AML-193 (cell line): Measurements from ENCODE around the gene TPM1.

Experiments used
- DNase-seq, 2 experiments: peaks; one replicate each; lab custom pipeline; 2025; lab: John Stamatoyannopoulos, UW

TPM1 gene

DNA sequence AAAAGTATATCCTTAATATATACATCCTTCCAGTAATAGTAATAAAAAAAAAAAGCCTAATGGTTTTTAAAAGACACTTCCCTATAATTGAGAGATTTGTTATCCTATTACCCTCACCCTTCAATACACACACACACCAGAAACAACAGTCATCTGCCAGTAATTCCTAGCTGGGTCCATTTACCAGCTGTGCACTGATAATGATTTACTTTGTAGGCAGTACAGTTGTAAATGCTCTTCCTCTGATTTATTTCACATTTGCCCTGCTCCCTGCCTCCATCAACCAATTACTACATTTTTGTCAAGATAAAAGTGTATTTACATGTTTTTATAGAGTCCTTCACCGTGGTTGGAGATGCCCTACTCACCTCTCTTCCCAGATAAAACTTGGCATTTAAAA lies 12.4 kb downstream of the TPM1 start:
- DNase-seq, result no peak

DNA sequence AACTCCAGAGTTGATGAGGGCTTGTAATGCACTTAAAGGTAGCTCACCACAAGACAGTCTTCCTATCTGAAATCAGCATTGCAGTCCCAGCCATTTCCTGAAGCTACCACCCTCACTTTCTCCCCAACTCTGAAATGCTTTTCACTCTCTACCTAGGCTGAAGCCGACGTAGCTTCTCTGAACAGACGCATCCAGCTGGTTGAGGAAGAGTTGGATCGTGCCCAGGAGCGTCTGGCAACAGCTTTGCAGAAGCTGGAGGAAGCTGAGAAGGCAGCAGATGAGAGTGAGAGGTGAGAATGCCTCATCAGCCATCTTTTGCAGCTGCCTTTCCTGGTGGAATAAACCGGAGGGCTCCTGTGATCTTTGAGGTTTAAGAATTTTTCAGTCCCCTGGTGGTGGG lies 14.3 kb downstream of the TPM1 start:
- no peak for DNase-seq

DNA sequence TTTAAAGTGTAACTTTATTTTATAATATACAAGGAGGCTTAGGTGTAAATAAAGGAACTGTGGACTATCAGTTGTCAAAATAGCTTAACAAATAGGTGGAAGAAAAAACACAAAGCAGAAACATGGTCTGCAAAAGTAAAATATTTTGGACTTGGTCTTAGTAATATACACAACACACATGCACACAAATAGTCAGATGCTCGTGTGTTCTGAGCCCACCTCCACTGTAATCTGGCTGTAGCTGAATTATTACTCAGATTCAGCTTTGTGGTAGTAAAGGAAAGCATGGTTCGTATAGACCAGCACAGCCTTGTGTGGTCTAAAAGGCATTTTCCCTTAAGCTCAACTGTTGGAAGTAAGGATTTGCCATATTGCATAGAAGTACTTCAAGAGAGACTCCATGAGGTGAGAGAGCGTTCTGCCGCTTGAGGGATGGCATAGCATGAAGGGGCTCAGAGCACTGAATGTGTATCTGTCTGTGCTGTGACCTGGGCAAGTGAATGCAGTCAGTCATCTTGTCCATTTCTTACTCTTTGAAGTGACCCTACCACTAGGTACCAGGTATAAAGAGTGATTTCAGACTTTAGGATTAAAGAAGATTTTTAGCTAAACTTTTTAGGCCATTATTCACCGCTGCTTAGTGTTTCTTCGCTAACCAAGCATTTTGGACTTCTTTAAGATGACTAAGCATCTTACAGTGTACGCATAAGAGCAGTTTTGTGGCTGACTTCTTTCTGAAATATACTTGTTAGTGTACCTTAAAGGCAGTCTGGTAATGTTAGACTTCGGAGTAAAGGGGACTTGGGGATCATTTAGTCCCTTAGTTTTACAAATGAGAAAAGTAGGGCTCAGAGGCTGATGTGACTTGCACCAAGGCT lies 15.2 kb downstream of the TPM1 start:
- DNase-seq, result no peak

DNA sequence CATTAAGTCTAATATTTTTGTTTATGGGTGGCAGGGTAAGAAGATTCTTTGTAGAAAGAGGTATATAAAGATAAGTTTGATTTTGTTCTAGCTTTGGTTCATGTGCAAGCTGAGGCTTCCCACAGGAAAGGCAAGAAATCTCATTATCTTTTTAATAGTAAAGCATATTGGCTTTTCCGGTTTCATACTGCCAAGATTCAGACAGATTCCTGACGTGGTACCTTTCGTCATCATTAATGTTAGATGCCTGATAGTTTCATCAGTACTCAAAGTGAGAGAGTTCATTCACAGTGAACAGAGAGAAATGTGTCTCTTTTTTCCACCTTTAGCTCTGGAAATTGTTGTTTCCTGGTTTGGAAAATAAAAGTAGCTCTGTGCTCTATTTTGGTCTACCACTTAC lies 16.5 kb downstream of the TPM1 start:
- DNase-seq, result no peak

DNA sequence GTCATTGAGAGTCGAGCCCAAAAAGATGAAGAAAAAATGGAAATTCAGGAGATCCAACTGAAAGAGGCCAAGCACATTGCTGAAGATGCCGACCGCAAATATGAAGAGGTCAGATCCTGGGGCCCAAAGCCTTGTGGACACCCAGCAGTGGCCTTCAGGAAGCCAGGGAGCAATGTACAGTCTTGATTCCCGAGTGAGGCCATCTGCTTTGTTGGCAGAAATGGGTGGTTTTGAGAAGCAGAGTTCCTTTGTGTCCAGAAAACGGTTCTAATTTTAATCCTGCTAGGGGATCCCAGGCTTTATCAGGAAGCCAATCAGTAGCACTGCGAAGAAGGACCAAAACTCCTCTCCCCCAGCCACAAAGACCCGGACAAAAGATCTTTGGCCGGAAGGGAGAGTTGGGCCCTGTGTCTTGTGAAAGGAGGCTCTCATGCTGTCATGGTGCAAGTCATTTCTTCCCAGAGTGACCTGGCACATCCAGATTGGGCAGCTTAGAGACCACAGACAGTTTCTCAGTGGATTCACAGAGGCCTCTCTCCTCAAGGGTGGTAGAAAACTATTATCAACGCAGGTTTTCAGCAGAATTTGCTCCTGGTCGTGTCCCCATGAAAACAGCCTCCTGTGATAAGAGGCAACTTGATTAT lies 17.1 kb downstream of the TPM1 start:
- DNase-seq, result no peak

DNA sequence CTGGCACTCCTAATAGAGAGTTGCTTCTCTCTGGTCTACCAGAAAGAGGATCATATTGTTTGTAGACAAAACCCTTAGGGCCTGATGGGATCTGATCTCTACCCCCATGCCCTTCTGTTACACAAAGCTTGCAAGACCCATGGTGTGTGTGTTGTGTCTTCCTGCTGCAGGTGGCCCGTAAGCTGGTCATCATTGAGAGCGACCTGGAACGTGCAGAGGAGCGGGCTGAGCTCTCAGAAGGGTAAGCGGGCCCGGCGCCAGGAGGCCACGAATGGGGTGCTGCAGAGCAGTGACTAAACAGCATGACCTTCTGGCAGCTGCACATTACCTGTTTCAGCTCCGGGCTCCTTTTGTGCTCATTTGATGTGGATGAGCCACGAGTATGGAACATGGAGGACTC lies 18.2 kb downstream of the TPM1 start:
- no peak for DNase-seq

DNA sequence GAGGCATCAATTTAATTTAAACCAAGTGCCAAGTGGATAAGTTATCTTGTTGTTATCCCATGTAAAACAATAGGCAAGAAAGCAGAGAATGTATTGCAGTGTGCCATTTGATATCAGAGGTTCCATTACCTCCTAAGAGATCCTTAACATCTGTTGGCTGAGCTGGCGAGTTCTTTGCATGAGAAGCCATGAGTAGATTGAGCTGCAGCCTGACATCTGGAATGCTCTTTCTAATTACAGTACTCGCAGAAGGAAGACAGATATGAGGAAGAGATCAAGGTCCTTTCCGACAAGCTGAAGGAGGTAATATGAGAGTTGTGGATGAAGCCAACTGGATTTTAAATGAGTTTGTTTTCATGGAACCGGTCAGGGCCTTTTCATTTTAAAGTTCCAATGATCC lies 19.4 kb downstream of the TPM1 start:
- no peak for DNase-seq

DNA sequence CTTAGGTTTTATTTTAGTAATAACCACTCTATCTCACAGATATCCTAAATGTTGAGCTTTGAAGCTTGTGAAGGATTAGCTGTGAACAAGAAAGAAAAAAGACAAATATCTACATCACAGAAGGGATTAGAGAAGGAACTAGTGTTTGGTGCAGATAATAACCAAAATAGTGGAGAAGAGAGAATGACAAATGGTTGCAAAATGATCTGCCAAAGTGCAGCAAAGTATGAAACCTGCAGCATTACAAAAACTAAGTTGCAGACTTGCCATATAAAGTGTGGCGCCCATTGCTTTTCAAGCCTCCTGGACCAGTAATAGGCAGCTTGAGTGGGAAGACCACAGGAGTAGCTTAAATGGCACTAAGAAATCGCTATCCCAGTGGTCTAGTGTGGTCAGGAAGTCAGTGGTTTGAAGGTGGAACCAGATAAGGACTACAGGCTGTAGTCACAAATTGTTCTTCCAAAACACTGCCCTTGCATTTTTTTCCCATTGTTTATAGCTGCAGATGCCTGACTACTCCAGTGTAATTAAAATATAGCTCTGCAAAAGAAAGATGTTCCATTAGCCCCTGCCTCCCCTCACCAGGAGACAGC lies 20.7 kb downstream of the TPM1 start:
- DNase-seq, result no peak

DNA sequence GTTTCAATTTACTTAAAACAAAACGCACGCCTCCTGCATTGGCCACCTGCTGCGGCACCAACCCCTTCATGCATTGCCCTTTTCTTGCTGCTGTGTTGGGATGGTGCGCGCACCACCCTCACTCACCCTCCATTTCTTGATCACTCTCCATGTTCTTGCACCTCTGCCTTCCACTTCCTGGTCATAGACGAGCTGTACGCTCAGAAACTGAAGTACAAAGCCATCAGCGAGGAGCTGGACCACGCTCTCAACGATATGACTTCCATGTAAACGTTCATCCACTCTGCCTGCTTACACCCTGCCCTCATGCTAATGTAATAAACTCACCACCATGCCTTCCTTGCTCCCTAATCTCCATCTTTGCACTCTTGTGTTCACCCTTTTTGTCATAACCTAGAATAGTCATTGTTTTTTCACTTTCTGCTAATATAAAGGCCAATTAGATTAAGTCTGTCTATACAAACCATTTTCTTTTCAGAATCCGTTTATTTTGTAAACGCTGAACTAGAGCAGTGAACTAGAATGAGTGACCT lies 21.4 kb downstream of the TPM1 start:
- DNase-seq, result no peak

DNA sequence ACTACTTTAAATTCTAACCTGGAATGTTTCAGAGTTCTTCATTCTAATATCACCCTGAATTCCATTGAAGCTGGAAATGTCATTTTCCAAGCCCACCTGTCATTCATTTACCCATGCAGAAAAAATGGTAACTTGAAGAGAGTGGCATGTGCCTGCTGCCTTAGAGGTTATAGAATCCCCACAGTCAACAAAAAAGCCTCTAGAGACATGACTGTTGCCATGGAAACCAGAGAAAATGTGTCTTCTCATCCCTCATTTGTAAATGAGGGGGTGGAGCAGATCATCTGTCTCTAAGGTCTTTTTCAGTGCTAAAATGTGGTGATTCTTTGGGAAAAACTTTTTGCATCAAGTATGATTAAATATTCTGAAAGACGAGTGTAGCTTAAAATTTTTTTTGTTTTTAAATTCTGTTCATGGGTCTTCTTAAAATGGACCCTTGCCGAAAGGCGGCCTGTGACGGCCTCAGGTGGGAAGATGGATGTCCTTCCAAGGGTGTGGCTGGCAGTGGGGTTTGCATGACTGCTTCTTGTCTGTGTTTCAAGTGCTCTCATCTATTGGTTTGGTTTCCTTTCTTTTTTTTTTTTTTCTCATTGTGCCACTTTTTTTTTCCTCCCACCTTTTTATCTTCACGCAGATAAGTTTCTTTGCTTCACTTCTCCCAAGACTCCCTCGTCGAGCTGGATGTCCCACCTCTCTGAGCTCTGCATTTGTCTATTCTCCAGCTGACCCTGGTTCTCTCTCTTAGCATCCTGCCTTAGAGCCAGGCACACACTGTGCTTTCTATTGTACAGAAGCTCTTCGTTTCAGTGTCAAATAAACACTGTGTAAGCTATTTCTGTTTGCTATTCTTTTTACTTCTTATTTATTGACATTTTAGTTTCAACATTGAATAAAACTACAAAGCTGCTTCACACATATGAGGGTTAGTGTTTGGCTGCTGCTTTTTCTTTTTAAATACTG lies 23.0 kb downstream of the TPM1 start:
- DNase-seq, result no peak

DNA sequence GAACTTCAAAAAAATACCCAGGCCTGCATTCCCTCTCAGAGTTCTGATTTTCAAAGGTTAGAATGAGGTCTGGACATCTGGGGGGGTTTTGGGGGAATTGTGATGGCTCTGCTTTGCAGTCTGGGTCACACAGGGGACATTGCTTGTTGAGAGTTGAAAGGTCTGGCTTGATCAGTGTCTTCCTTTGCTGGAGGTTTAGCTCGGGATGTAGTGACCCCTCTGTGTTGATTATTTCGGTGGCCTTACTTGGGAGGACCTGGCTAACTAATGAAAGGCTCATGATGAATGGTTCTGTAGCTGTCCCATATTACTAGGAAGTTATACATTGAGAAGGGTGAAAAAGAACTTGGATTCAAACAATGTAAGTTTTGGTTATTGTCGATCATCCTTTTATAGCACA lies 23.7 kb downstream of the TPM1 start:
- no peak for DNase-seq

DNA sequence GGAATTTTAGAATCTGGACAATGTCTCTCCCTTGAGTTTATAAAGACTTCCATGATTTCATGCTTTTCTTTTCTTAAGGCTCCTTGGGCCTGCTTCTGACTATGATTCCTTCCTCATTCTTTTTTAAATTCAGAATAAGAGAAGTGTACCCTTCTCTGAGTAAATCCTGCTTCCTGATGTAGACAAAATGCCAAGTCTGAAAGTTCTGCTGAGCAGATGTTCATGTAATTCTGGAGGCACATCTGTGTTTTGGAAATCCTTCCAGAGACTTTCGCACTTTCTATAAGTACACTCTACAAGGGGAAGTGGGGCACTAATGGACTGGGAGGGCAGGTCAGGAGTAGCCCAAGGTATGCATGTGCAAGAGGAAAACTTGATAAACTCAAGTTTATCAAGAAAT lies 24.8 kb downstream of the TPM1 start:
- DNase-seq, result no peak

DNA sequence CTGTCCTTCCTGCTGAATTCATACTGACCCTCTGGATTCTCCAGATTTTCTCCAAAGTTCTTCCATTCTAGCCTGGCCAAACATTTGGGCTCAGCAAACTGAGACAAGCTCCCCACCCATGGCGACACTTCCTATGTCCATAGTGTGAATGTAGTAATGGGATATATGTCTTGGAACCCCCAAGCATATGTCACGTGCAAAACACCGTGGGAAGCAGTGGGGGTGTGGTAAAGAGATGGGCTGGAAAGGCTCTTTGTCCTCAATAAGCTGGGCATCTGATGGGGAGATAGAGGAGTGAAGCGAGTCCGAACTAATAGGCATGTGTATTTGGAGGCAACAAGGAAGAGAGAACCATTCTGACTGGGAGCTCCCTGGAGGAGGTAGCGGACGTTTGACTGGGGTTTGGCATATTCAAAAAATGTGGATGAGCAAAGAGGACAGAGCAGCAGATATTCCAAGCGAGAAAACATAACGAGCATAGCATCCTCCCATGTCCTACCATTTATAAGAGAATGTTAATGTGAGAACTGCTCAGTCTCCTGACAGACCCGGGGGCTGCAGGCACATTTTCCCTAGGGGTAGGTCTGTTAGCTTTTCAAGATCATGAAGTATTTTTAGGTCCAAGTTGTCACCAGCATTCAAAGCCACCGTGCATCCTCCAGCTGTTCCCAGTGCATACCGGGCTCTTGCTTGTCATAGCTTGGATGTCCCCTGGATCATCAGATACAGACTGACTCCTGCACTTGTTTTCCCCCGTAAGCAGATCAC lies 25.6 kb downstream of the TPM1 start:
- no peak for DNase-seq

DNA sequence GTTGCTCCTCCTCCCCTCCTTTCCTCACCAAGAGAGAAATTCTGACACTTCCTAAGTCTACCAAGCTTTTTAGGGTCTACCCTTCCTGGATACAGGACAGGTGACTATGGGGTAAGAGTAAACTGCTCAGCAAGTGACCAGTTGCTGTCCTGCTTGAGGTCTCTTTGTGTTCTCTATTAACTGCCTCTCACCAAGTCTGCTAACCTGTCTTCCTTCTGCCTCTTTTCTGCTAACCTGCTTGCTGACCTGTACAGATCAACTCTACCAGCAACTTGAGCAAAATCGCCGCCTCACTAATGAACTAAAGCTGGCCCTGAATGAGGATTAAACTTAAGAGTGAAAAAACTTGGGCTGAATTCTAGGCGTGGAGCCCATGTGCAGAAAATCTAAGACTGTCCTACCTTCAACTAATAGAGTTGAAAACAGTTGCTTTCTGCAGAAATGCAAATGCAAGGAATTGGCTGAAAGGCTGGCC lies 27.1 kb downstream of the TPM1 start:
- DNase-seq, result no peak

DNA sequence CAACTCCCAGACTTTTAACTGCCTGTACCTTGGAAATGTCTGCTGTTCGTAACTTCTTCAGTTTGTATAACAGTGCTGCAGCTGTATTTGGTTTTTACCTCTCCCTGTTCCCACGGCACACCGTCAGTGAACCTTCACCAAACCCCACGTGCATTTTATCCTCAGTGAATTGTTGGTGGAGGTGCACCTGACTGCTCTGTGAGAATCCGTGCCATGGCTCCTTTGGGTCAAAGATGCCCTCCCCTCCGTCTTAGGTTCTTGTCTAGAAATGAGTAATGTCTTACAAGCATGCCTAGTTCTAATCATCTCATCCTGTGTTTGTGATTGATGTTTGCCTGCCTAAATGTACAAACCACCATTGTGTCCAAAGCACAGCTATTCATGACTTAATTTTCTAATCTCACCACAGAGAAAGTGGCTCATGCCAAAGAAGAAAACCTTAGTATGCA lies 28.2 kb downstream of the TPM1 start:
- no peak for DNase-seq

DNA sequence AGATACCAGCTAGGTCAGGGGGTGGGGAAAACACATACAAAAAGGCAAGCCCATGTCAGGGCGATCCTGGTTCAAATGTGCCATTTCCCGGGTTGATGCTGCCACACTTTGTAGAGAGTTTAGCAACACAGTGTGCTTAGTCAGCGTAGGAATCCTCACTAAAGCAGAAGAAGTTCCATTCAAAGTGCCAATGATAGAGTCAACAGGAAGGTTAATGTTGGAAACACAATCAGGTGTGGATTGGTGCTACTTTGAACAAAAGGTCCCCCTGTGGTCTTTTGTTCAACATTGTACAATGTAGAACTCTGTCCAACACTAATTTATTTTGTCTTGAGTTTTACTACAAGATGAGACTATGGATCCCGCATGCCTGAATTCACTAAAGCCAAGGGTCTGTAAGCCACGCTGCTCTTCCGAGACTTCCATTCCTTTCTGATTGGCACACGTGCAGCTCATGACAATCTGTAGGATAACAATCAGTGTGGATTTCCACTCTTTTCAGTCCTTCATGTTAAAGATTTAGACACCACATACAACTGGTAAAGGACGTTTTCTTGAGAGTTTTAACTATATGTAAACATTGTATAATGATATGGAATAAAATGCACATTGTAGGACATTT lies 28.9 kb downstream of the TPM1 start:
- DNase-seq, result no peak

DNA sequence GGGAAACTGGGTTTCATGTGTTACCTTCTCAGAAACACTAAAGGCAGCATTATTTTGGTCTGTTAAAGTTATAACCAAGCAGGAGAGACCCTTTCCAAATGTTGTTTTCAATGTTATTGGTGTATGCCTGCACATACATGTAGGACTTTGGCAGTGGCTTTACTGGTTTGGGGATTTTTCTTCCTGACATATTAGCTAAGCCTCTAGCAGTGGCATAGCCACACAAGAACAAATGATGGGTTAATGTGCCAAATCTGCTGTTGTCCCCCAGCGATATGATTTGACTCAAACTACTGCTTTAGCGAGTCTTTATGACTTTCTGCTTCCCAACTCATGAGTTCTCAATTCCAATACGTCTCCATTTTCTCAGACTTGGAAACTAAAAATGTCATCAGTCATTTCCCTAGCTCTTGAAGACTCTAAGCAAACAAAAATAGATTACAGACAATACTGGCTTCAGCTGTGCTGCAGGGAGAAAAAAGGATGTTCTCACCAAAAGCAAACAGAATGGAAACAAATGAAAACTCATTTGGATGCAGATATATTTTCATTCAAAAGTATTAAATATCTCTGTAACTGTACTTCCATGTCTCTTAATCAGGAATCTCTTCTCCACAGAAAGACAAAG lies 29.6 kb downstream of the TPM1 start:
- DNase-seq, result no peak

DNA sequence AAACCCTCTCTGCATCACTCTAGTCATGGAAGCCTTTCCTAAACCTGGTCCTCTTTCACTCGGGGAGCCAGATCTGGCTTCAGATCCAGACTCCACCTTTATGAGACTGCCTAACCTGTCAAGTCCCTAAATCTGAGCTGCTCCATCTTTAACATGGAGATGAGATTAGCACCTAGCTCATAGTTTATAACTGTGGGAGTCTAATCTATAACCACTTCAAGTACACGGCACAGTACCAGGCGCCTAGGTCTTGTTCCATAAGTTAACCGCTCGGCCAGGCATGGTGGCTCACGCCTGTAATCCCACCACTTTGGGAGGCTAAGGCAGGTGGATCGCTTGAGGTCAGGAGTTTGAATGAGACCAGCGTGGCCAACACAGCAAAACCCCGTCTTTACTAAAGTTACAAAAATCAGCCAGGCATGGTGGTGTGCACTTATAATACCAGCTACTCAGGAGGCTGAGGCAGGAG lies 30.3 kb downstream of the TPM1 start:
- no peak for DNase-seq

DNA sequence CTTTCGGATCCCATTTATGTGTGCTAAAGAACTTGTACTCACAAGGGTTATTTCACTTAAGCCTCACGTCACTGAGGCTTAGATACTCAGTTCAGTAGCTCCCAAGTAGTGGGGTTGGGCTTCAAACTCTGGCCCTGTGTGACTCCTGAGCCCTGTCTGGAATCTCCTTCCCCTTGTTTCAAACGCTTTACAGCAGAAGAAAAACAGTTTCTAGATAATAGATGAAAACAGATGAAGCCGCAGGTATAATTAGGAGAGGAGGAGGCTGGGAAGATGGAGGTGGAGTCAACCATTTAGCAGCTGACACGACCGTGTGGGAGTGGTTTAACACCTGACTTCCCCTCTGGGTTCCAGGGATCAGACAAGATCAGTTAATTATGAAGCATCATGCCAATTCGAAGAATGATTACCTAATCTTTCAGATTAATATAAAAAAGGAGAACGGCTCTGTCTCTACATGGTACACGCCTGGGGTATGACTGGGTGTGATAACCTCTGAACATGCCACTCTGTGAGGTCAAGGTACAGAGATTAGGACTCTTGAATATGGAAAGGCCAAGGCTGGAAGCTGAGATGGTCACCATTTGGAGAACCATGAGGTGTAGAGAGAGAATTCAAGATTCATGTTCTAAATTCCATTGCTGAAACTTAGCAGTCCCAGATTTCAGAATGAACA lies 31.1 kb downstream of the TPM1 start:
- no peak for DNase-seq
